Naive B cell (primary cell): Measurements from ENCODE around the gene SERPINA1. TPM values are rescaled to one million over a fixed set of nuclear protein-coding genes. Genes with fewer than 3 reads are reported as not detected.
"Not testable (repeated sequence)": the region's sequence is repeated elsewhere in the genome, so short reads cannot be mapped to it uniquely, and the experiment has no call there.

ENCODE experiments used
- ATAC-seq, 2 donors: fragments of 150-1000 bp; cut with Tn5 transposase; 2 replicates each; pipeline ENCODE4 v1.10.0; 2021; ENCODE audit warnings: low read depth in 2 of 2, mild to moderate bottlenecking in 2 of 2, moderate library complexity in 2 of 2
- DNase-seq: peaks from one replicate; pipeline ENCODE4 v3.0.0; 2022
- H3K27ac Mint-ChIP-seq, 6 donors: one replicate each; pipeline ENCODE4 v1.8.0; 2020 to 2022; ENCODE audit warnings: mild to moderate bottlenecking in 6 of 6, mixed read lengths in 6 of 6, moderate library complexity in 5 of 6, inconsistent platforms in 2 of 6
- H3K27me3 Mint-ChIP-seq, 3 donors: one replicate each; pipeline ENCODE4 v1.8.0; 2021 to 2022; ENCODE audit warnings: mixed read lengths in 3 of 3, mild to moderate bottlenecking in 1 of 3
- H3K36me3 Mint-ChIP-seq, 2 donors: one replicate each; pipeline ENCODE4 v1.8.0; 2020 to 2022; ENCODE audit warnings: mixed read lengths in 2 of 2, inconsistent platforms in 1 of 2, mild to moderate bottlenecking in 1 of 2
- H3K4me1 Mint-ChIP-seq, 3 donors: one replicate each; pipeline ENCODE4 v1.8.0; 2020 to 2022; ENCODE audit warnings: mixed read lengths in 3 of 3, inconsistent platforms in 1 of 3, mild to moderate bottlenecking in 1 of 3, moderate library complexity in 1 of 3
- H3K4me3 Mint-ChIP-seq, 8 donors: one replicate each; pipeline ENCODE4 v1.8.0; 2020 to 2022; ENCODE audit warnings: mild to moderate bottlenecking in 8 of 8, mixed read lengths in 8 of 8, moderate library complexity in 8 of 8, inconsistent platforms in 2 of 8
- H3K9me3 Mint-ChIP-seq, 7 donors: one replicate each; pipeline ENCODE4 v1.8.0; 2020 to 2022; ENCODE audit warnings: mixed read lengths in 7 of 7, mild to moderate bottlenecking in 5 of 7, inconsistent platforms in 2 of 7, moderate library complexity in 1 of 7
- polyA plus RNA-seq, 6 donors: library from polyadenylated mRNA; unstranded; fragments of 300-500 nt; fragmentation: Illumina TruSeq; gene quantifications; one replicate each; pipeline ENCODE4 v1.2.3, GENCODE V29; 2021; ENCODE audit warnings: low read depth in 6 of 6

The SERPINA1 gene
- polyA plus RNA-seq, 6 donors from 2014 or later = 0.20 to 9.5 (median 2.1) TPM

- H3K27me3 Mint-ChIP-seq = peaks cover 22 to 36% (median 28%) of the 10 kb centered on the region in 3 donors
- H3K9me3 Mint-ChIP-seq = peaks cover 3 to 17% (median 6%) of the 10 kb centered on the region in 7 donors
- not testable (repeated sequence) for H3K4me1 Mint-ChIP-seq, ATAC-seq, H3K36me3 Mint-ChIP-seq, DNase-seq, H3K4me3 Mint-ChIP-seq, H3K27ac Mint-ChIP-seq
Measured at GRCh38 chr14:94354190-94354589, 34.2 kb downstream of the SERPINA1 start.

- ATAC-seq = no peak
- H3K27ac Mint-ChIP-seq = peak overlapping the region in 1 of 6 donors; percentile 65
Measured at GRCh38 chr14:94349276-94349675, 39.1 kb downstream of the SERPINA1 start.

GRCh38 chr14:94348836-94349235 lies 39.6 kb downstream of the SERPINA1 start:
- peak overlapping the region in 1 of 6 donors; percentile 65 for H3K27ac Mint-ChIP-seq
- DNase-seq (no peak), ATAC-seq (no peak)
- H3K27me3 Mint-ChIP-seq = peaks cover 8 to 18% (median 18%) of the 10 kb centered on the region in 3 donors
- no peak overlapping the region for H3K4me3 Mint-ChIP-seq
- H3K9me3 Mint-ChIP-seq = peaks cover 0 to 17% (median 6%) of the 10 kb centered on the region in 7 donors
- peaks cover 0 to 4% of the 10 kb centered on the region in 2 donors for H3K36me3 Mint-ChIP-seq
- H3K4me1 Mint-ChIP-seq = peaks cover 0 to 4% (median 4%) of the 10 kb centered on the region in 3 donors

More at GRCh38 chr14:94349276-94349675, 39.1 kb downstream of the SERPINA1 start:
- H3K36me3 Mint-ChIP-seq = peaks cover 0 to 4% of the 10 kb centered on the region in 2 donors
- H3K4me3 Mint-ChIP-seq = no peak overlapping the region
- peaks cover 12 to 18% (median 18%) of the 10 kb centered on the region in 3 donors for H3K27me3 Mint-ChIP-seq
- no peak for DNase-seq
- H3K9me3 Mint-ChIP-seq = peaks cover 0 to 17% (median 6%) of the 10 kb centered on the region in 7 donors
- peaks cover 0 to 4% (median 4%) of the 10 kb centered on the region in 3 donors for H3K4me1 Mint-ChIP-seq

- peaks cover 0 to 4% (median 4%) of the 10 kb centered on the region in 3 donors for H3K4me1 Mint-ChIP-seq
- peaks cover 11 to 19% (median 18%) of the 10 kb centered on the region in 3 donors for H3K27me3 Mint-ChIP-seq
- H3K36me3 Mint-ChIP-seq = peaks cover 0 to 1% of the 10 kb centered on the region in 2 donors
- H3K9me3 Mint-ChIP-seq = peaks cover 0 to 12% (median 5%) of the 10 kb centered on the region in 7 donors
- ATAC-seq = no peak
- no peak overlapping the region for H3K4me3 Mint-ChIP-seq
- DNase-seq = no peak
- peak overlapping the region in 2 of 6 donors; percentile 76 to 83 for H3K27ac Mint-ChIP-seq
Measured at GRCh38 chr14:94346841-94347240, 41.6 kb downstream of the SERPINA1 start.

GRCh38 chr14:94346065-94346786 lies 42.2 kb downstream of the SERPINA1 start:
- not testable (repeated sequence) for H3K4me3 Mint-ChIP-seq, H3K36me3 Mint-ChIP-seq, DNase-seq, H3K9me3 Mint-ChIP-seq, H3K4me1 Mint-ChIP-seq
- peak; percentile 76 to 84 for ATAC-seq
- H3K27ac Mint-ChIP-seq = peak overlapping the region in 3 of 6 donors; percentile 56 to 83 (median 76)
- peaks cover 11 to 18% (median 18%) of the 10 kb centered on the region in 3 donors for H3K27me3 Mint-ChIP-seq

GRCh38 chr14:94345344-94346064 lies 42.9 kb downstream of the SERPINA1 start:
- Mint-ChIP-seq H3K27me3 (peaks cover 16 to 25% (median 21%) of the 10 kb centered on the region in 3 donors), H3K27ac (peak overlapping the region in 2 of 6 donors; percentile 58 to 72), H3K4me1 (peaks cover 0 to 4% (median 4%) of the 10 kb centered on the region in 3 donors), H3K9me3 (peaks cover 0 to 8% (median 0%) of the 10 kb centered on the region in 7 donors), H3K36me3 (no peaks in the 10 kb centered on the region), H3K4me3 (peak overlapping the region in 1 of 8 donors; percentile 10)
- ATAC-seq = peak; percentile 44 to 60
- DNase-seq = no peak

GRCh38 chr14:94344389-94344788 lies 44.0 kb downstream of the SERPINA1 start:
- Mint-ChIP-seq H3K36me3 (no peaks in the 10 kb centered on the region), H3K9me3 (peaks cover 0 to 8% (median 0%) of the 10 kb centered on the region in 7 donors), H3K4me1 (peaks cover 0 to 4% (median 4%) of the 10 kb centered on the region in 3 donors), H3K27ac (peak overlapping the region in 2 of 6 donors; percentile 72 to 78), H3K4me3 (peak overlapping the region in 1 of 8 donors; percentile 29), H3K27me3 (peaks cover 14 to 28% (median 19%) of the 10 kb centered on the region in 3 donors)
- no peak for DNase-seq
- ATAC-seq = no peak

- H3K36me3 Mint-ChIP-seq = no peaks in the 10 kb centered on the region
- H3K27me3 Mint-ChIP-seq = peaks cover 14 to 25% (median 21%) of the 10 kb centered on the region in 3 donors
Measured at GRCh38 chr14:94343238-94344005, 45.0 kb downstream of the SERPINA1 start.

GRCh38 chr14:94342334-94342934 lies 46.0 kb downstream of the SERPINA1 start:
- Mint-ChIP-seq H3K4me1 (peaks cover 0 to 4% (median 4%) of the 10 kb centered on the region in 3 donors), H3K9me3 (peaks cover 0 to 8% (median 0%) of the 10 kb centered on the region in 7 donors), H3K27me3 (peaks cover 14 to 25% (median 21%) of the 10 kb centered on the region in 3 donors), H3K36me3 (no peaks in the 10 kb centered on the region), H3K27ac (no peak overlapping the region), H3K4me3 (peak overlapping the region in 1 of 8 donors; percentile 21)
- no peak for ATAC-seq
- DNase-seq = no peak

More at GRCh38 chr14:94343238-94344005, 45.0 kb downstream of the SERPINA1 start:
- peaks cover 0 to 8% (median 0%) of the 10 kb centered on the region in 7 donors for H3K9me3 Mint-ChIP-seq
- DNase-seq = no peak
- ATAC-seq = no peak
- H3K4me1 Mint-ChIP-seq = peaks cover 0 to 4% (median 4%) of the 10 kb centered on the region in 3 donors
- H3K4me3 Mint-ChIP-seq = no peak overlapping the region
- H3K27ac Mint-ChIP-seq = peak overlapping the region in 1 of 6 donors; percentile 72

- Mint-ChIP-seq H3K27ac (peak overlapping the region in 1 of 6 donors; percentile 76), H3K4me3 (no peak overlapping the region), H3K4me1 (peaks cover 0 to 4% (median 4%) of the 10 kb centered on the region in 3 donors), H3K9me3 (peaks cover 0 to 8% (median 0%) of the 10 kb centered on the region in 7 donors), H3K36me3 (no peaks in the 10 kb centered on the region), H3K27me3 (peaks cover 14 to 25% (median 21%) of the 10 kb centered on the region in 3 donors)
- no peak for DNase-seq
- no peak for ATAC-seq
Measured at GRCh38 chr14:94341656-94342333, 46.6 kb downstream of the SERPINA1 start.

GRCh38 chr14:94340533-94340932 lies 47.9 kb downstream of the SERPINA1 start:
- Mint-ChIP-seq H3K4me3 (no peak overlapping the region), H3K9me3 (peaks cover 0 to 8% (median 1%) of the 10 kb centered on the region in 7 donors), H3K4me1 (no peaks in the 10 kb centered on the region), H3K27ac (no peak overlapping the region), H3K27me3 (peaks cover 14 to 28% (median 25%) of the 10 kb centered on the region in 3 donors), H3K36me3 (no peaks in the 10 kb centered on the region)
- ATAC-seq = no peak
- no peak for DNase-seq

- Mint-ChIP-seq H3K4me1 (no peaks in the 10 kb centered on the region), H3K36me3 (no peaks in the 10 kb centered on the region), H3K4me3 (no peak overlapping the region), H3K27me3 (peaks cover 26 to 34% (median 26%) of the 10 kb centered on the region in 3 donors), H3K27ac (no peak overlapping the region), H3K9me3 (peaks cover 0 to 8% (median 1%) of the 10 kb centered on the region in 7 donors)
- ATAC-seq (no peak), DNase-seq (no peak)
Measured at GRCh38 chr14:94338023-94338422, 50.4 kb downstream of the SERPINA1 start.
